ENCODE results near the gene TMEM81. TPM values are rescaled to one million over a fixed set of nuclear protein-coding genes. Genes with fewer than 3 reads are reported as not detected.

The TMEM81 gene
- total and polyA plus RNA-seq, 2 of the 8 experiments (the other 6 are each of a cell fraction or from before 2014, with no cell fraction given) = 2.1 to 5.9 TPM

GRCh38 chr1:205045146-205045545, 39.1 kb downstream of the TMEM81 start:
- Histone ChIP-seq H3K23ac (ENCODE audit: insufficient read length) (no peak overlapping the region), H3K79me2 (ENCODE audit: control insufficient read depth in 1 of 2, insufficient read depth in 2 of 2, low read length in 2 of 2) (no peaks in the 10 kb centered on the region), H3K4ac (replicated peaks; ENCODE audit: insufficient read length, low read depth, low read length) (no peak overlapping the region), H3K4me3 (ENCODE audit: extremely low read depth in 1 of 4, insufficient read depth in 2 of 4, low read depth in 3 of 4, low read length in 4 of 4) (no peak overlapping the region), H3K4me1 (replicated peaks in 1 of 4; ENCODE audit: control insufficient read depth in 3 of 4, insufficient read depth in 4 of 4, low read length in 3 of 4) (peaks cover 13 to 27% (median 16%) of the 10 kb centered on the region in 4 experiments), H3K14ac (ENCODE audit: insufficient read length) (no peak overlapping the region), H3K9ac (replicated peaks in 1 of 4; ENCODE audit: extremely low read depth in 1 of 4, low read depth in 3 of 4, low read length in 3 of 4) (no peak overlapping the region), H3K18ac (ENCODE audit: extremely low read depth, low read length) (no peak overlapping the region), H2BK20ac (ENCODE audit: low read length) (no peak overlapping the region), H3K79me1 (ENCODE audit: low read depth, low read length) (no peaks in the 10 kb centered on the region), H2BK15ac (ENCODE audit: low read length) (no peak overlapping the region), H3K56ac (replicated peaks; ENCODE audit: insufficient read length, low read depth, low read length) (no peak overlapping the region), H2BK120ac (replicated peaks; ENCODE audit: low read depth, low read length) (no peak overlapping the region), H4K8ac (ENCODE audit: extremely low read depth, insufficient read depth, low read length) (no peak overlapping the region), H3K9me3 (ENCODE audit: insufficient read depth in 2 of 2, low read depth in 1 of 2, low read length in 1 of 2) (no peaks in the 10 kb centered on the region), H3K36me3 (ENCODE audit: control insufficient read depth in 2 of 4, insufficient read depth in 4 of 4, low read length in 3 of 4) (no peaks in the 10 kb centered on the region), H4K20me1 (replicated peaks in 1 of 2; ENCODE audit: control insufficient read depth in 1 of 2, insufficient read depth in 2 of 2, low read length in 2 of 2) (peaks cover under 1 to 1% of the 10 kb centered on the region in 2 experiments), H2BK5ac (ENCODE audit: low read depth, low read length) (no peak overlapping the region), H2AFZ (ENCODE audit: low read length) (no peak overlapping the region), H4K5ac (ENCODE audit: insufficient read length, low read depth, low read length) (no peak overlapping the region), H2AK5ac (ENCODE audit: low read depth, low read length) (no peak overlapping the region), H2BK12ac (ENCODE audit: low read depth, low read length) (no peak overlapping the region), H3K23me2 (ENCODE audit: low read depth, low read length) (peaks cover 3% of the 10 kb centered on the region; the same call in 1 of the 2 replicates), H4K91ac (replicated peaks; ENCODE audit: insufficient read length, low read length) (no peak overlapping the region), H3K4me2 (ENCODE audit: insufficient read depth in 1 of 2, low read depth in 2 of 2, low read length in 2 of 2) (peak overlapping the region in 1 of 2 experiments; percentile 13; a peak in 1 of 4 replicates), H3K27ac (ENCODE audit: low read depth, low read length) (no peak overlapping the region), H3K27me3 (replicated peaks in 1 of 4; ENCODE audit: control insufficient read depth in 3 of 4, extremely low read depth in 1 of 4, insufficient read depth in 3 of 4, low read length in 3 of 4) (peaks cover 0 to 32% (median 18%) of the 10 kb centered on the region in 4 experiments; a peak in 5 of 7 replicates)
- 74 to 100% methylated on average over 2 to 11 of the region's 11 CpGs for WGBS, 2 experiments (ENCODE audit: extremely low coverage in 1 of 2, insufficient coverage in 1 of 2, insufficient read length in 1 of 2, insufficient replicate concordance in 2 of 2, low coverage in 1 of 2, low lambda C conversion rate in 2 of 2, missing lambda C conversion rate in 1 of 2)
- ChIA-PET CTCF (ENCODE audit: partially characterized antibody) (interaction anchor here (0.9 to 2.2 kb wide), 3 partner anchors 9 to 56 kb away, joined by 5 to 12 read pairs (median 9); no protein-coding TSS in a partner anchor), POLR2A (ENCODE audit: partially characterized antibody) (interaction anchor here (1.2 to 1.3 kb wide), 2 partner anchors 14 to 23 kb away, joined by 3 read pairs; no protein-coding TSS in a partner anchor)
- FAIRE-seq (no peak), DNase-seq (ENCODE audit: low read depth in 1 of 2, low spot score in 2 of 2) (no peak)
- 0 out of 2 replicates have a peak, but pooled peaks have one; percentile 5 for TF ChIP-seq MAX (IDR thresholded peaks at IDR 0.05)
- no peak for TF ChIP-seq SIRT6 (IDR thresholded peaks at IDR 0.05; ENCODE audit: low read length)
